OCI-LY1 (cell line): ENCODE measurements around the gene RGS19.

Experiments
- EZH2 ChIP-seq: fragments of 200-600 bp; sonication (generic), shearing (Covaris generic); IDR thresholded peaks from 2 replicates; pipeline ENCODE4 v1.8.0; 2017; ENCODE audit warnings: borderline replicate concordance, mixed run types, mild to moderate bottlenecking, antibody characterized with exemption, low read length, moderate library complexity, mixed read lengths
- TF ChIP-seq, protein P1 (sequence below): fragments of 200-600 bp; sonication (generic), shearing (Covaris generic); IDR thresholded peaks from 2 replicates; pipeline ENCODE4 v1.5.1; 2017; ENCODE audit warnings: mild to moderate bottlenecking, antibody characterized with exemption, low read length, moderate library complexity, mixed read lengths

- TF ChIP-seq, protein P1, sequence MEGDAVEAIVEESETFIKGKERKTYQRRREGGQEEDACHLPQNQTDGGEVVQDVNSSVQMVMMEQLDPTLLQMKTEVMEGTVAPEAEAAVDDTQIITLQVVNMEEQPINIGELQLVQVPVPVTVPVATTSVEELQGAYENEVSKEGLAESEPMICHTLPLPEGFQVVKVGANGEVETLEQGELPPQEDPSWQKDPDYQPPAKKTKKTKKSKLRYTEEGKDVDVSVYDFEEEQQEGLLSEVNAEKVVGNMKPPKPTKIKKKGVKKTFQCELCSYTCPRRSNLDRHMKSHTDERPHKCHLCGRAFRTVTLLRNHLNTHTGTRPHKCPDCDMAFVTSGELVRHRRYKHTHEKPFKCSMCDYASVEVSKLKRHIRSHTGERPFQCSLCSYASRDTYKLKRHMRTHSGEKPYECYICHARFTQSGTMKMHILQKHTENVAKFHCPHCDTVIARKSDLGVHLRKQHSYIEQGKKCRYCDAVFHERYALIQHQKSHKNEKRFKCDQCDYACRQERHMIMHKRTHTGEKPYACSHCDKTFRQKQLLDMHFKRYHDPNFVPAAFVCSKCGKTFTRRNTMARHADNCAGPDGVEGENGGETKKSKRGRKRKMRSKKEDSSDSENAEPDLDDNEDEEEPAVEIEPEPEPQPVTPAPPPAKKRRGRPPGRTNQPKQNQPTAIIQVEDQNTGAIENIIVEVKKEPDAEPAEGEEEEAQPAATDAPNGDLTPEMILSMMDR = no peak
- no peak for TF ChIP-seq EZH2
These were observed 19.2 kb upstream of the RGS19 start for GRCh38 chr20:64098471-64099013.
